AG09319 (cell line): ENCODE data around the gene ZNHIT3.

Experiments used
- DNase-seq: peaks from one replicate; pipeline ENCODE4 v3.0.0-alpha.2; 2010; ENCODE audit warnings: low read depth; ENCODE audit errors: extremely low read depth
- CTCF ChIP-seq: IDR thresholded peaks from 2 replicates; pipeline ENCODE4 v1.5.1; 2011; ENCODE audit warnings: low read depth, mild to moderate bottlenecking, inconsistent platforms, low read length, moderate library complexity

ZNHIT3 gene

GRCh38 chr17:36523113-36523512 lies 36.6 kb downstream of the ZNHIT3 start:
- TF ChIP-seq CTCF = no peak
- DNase-seq = no peak

GRCh38 chr17:36524428-36524876 lies 38.0 kb downstream of the ZNHIT3 start:
- no peak for TF ChIP-seq CTCF
- no peak for DNase-seq

GRCh38 chr17:36525113-36525512 lies 38.6 kb downstream of the ZNHIT3 start:
- no peak for TF ChIP-seq CTCF
- DNase-seq = no peak

GRCh38 chr17:36525888-36526287 lies 39.4 kb downstream of the ZNHIT3 start:
- no peak for DNase-seq

GRCh38 chr17:36527621-36528250 lies 41.3 kb downstream of the ZNHIT3 start:
- TF ChIP-seq CTCF = no peak

More at GRCh38 chr17:36525888-36526287, 39.4 kb downstream of the ZNHIT3 start:
- TF ChIP-seq CTCF = no peak

GRCh38 chr17:36529121-36529520 lies 42.6 kb downstream of the ZNHIT3 start:
- DNase-seq = no peak
- no peak for TF ChIP-seq CTCF

More at GRCh38 chr17:36527621-36528250, 41.3 kb downstream of the ZNHIT3 start:
- no peak for DNase-seq

GRCh38 chr17:36532435-36532975 lies 46.0 kb downstream of the ZNHIT3 start:
- DNase-seq = no peak
- no peak for TF ChIP-seq CTCF
